MCF 10A (cell line): ENCODE results near the gene SGCE. TPM values are rescaled to one million over a fixed set of nuclear protein-coding genes. Genes with fewer than 3 reads are reported as not detected.

Experiments
- BruUV-seq: library from RNA; stranded (reverse); fragments of 400-500 nt; replicated peaks from 2 replicates; lab custom pipeline; 2021; lab: Mats Ljungman, UMichigan
- CTCF ChIA-PET: fragments of 300-600 bp; sonication (Branson Sonifier 250); formaldehyde crosslinking; extraction: SDS; loops from one replicate; lab custom pipeline; 2021; ENCODE audit warnings: antibody characterized with exemption, inconsistent platforms; lab: Yijun Ruan, JAX
- POLR2A ChIA-PET: fragments of 300-600, 350-650 bp; sonication (Branson Sonifier 250); formaldehyde crosslinking; extraction: SDS; loops from one replicate; lab custom pipeline; 2020; ENCODE audit warnings: antibody characterized with exemption, inconsistent platforms; lab: Yijun Ruan, JAX
- DNase-seq: peaks from one replicate; pipeline ENCODE4 v3.0.0-alpha.2; 2018; ENCODE audit not compliant: unreplicated experiment
- H3K27ac Mint-ChIP-seq: one replicate; pipeline ENCODE4 v1.8.0; 2022; ENCODE audit warnings: mild to moderate bottlenecking, low read depth, mixed read lengths; ENCODE audit not compliant: unreplicated experiment
- H3K27me3 Mint-ChIP-seq: one replicate; pipeline ENCODE4 v1.8.0; 2022; ENCODE audit warnings: mixed read lengths; ENCODE audit not compliant: insufficient read depth, unreplicated experiment
- H3K36me3 Mint-ChIP-seq: one replicate; pipeline ENCODE4 v1.8.0; 2022; ENCODE audit warnings: mild to moderate bottlenecking, moderate library complexity, mixed read lengths; ENCODE audit not compliant: insufficient read depth, unreplicated experiment
- H3K4me1 Mint-ChIP-seq: one replicate; pipeline ENCODE4 v1.8.0; 2022; ENCODE audit warnings: mixed read lengths; ENCODE audit not compliant: insufficient read depth, unreplicated experiment
- H3K4me3 Mint-ChIP-seq: one replicate; pipeline ENCODE4 v1.8.0; 2022; ENCODE audit warnings: mild to moderate bottlenecking, moderate library complexity, mixed read lengths; ENCODE audit not compliant: unreplicated experiment
- H3K9me3 Mint-ChIP-seq: one replicate; pipeline ENCODE4 v1.8.0; 2022; ENCODE audit warnings: mixed read lengths; ENCODE audit not compliant: unreplicated experiment
- intact Hi-C: fragments of 100-400 bp; cut with micrococcal nuclease; formaldehyde crosslinking; loops from 2 replicates; pipeline ENCODE4 v1.14.1; 2022
- total RNA-seq: library from RNA; stranded (reverse); gene quantifications from 2 replicates; pipeline ENCODE4 v1.2.3, GENCODE V29; 2022
- TF ChIP-seq, protein P1 (sequence below): fragments of 200-600 bp; IDR thresholded peaks from one replicate; pipeline ENCODE4 v1.8.0; 2022; ENCODE audit warnings: antibody characterized with exemption, mild to moderate bottlenecking; ENCODE audit not compliant: unreplicated experiment

Gene SGCE
- total RNA-seq, 1 experiment from 2014 or later, result 39.4 TPM

- Mint-ChIP-seq H3K27me3 (no peaks in the 10 kb centered on the region), H3K4me3 (no peak overlapping the region), H3K9me3 (no peaks in the 10 kb centered on the region), H3K4me1 (peaks cover 7% of the 10 kb centered on the region), H3K27ac (no peak overlapping the region), H3K36me3 (no peaks in the 10 kb centered on the region)
- BruUV-seq, result no TSS peak
- intact Hi-C loops, result no loop called here
- POLR2A ChIA-PET, result no interaction called here
- CTCF ChIA-PET, result interaction anchor here (1.0 to 1.4 kb wide), 2 partner anchors 10 to 159 kb away, joined by 4 read pairs; no protein-coding TSS in a partner anchor
- DNase-seq, result no peak
- TF ChIP-seq, protein P1, sequence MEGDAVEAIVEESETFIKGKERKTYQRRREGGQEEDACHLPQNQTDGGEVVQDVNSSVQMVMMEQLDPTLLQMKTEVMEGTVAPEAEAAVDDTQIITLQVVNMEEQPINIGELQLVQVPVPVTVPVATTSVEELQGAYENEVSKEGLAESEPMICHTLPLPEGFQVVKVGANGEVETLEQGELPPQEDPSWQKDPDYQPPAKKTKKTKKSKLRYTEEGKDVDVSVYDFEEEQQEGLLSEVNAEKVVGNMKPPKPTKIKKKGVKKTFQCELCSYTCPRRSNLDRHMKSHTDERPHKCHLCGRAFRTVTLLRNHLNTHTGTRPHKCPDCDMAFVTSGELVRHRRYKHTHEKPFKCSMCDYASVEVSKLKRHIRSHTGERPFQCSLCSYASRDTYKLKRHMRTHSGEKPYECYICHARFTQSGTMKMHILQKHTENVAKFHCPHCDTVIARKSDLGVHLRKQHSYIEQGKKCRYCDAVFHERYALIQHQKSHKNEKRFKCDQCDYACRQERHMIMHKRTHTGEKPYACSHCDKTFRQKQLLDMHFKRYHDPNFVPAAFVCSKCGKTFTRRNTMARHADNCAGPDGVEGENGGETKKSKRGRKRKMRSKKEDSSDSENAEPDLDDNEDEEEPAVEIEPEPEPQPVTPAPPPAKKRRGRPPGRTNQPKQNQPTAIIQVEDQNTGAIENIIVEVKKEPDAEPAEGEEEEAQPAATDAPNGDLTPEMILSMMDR, result no peak
Observed at GRCh38 chr7:94609561-94609960, 46.4 kb downstream of the SGCE start.

DNA sequence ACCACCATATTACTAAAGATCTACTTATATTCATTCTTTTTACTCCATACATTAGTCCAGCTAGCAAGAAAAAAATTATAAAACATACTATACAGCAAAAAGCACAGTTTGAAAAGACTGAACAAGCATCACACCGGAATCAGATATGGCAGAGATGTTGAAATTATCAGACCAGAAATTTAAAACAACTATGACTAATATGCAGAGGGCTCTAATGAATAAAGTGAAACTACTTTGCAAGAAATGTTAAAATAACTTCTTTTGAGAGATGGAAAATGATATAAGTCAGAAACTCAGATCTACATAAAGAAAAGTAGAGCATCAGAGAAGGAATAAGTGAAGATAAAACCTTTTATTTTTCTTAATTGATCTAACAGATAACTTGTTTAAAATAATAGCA lies 50.9 kb downstream of the SGCE start:
- intact Hi-C loops, result no loop called here
- Mint-ChIP-seq H3K4me1 (peaks cover 7% of the 10 kb centered on the region), H3K27me3 (no peaks in the 10 kb centered on the region), H3K9me3 (no peaks in the 10 kb centered on the region), H3K4me3 (no peak overlapping the region), H3K27ac (no peak overlapping the region), H3K36me3 (no peaks in the 10 kb centered on the region)
- ChIA-PET POLR2A (no interaction called here), CTCF (no interaction called here)
- no TSS peak for BruUV-seq
- DNase-seq, result no peak
- TF ChIP-seq, protein P1, result no peak

DNA sequence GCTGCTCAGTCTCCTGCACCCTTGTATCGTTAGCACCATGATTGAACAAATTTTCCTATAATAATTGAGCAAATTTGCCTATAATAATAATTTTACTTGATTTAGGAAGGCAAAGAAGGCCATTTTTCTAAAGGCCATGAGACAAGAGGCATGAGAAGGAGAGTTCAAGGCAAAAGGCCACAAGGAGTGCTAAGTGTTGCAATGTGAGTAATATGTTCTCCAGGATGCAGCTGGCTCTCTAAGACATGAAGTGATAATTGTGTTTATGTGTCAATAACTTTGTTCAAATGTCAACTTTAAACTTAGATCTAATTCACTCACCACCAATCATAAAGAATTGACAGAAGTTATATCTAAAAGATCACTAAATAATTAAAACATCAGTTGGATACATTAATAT lies 53.8 kb downstream of the SGCE start:
- H3K9me3 Mint-ChIP-seq, result no peaks in the 10 kb centered on the region
- H3K4me3 Mint-ChIP-seq, result no peak overlapping the region
- BruUV-seq, result no TSS peak
- intact Hi-C loops, result no loop called here
- DNase-seq, result no peak
- ChIA-PET POLR2A (no interaction called here), CTCF (interaction anchor here (0.5 to 0.7 kb wide), 2 partner anchors 10 to 125 kb away, joined by 3 read pairs; no protein-coding TSS in a partner anchor)
- TF ChIP-seq, protein P1, result no peak
- peaks cover 4% of the 10 kb centered on the region for H3K4me1 Mint-ChIP-seq
- no peak overlapping the region for H3K27ac Mint-ChIP-seq
- no peaks in the 10 kb centered on the region for H3K27me3 Mint-ChIP-seq
- H3K36me3 Mint-ChIP-seq, result peaks cover 14% of the 10 kb centered on the region

GRCh38 chr7:94600267-94600666 lies 55.7 kb downstream of the SGCE start:
- POLR2A ChIA-PET, result interaction anchor here (0.6 kb wide), 1 partner anchor 27 kb away, joined by 4 read pairs; no protein-coding TSS in a partner anchor
- Mint-ChIP-seq H3K4me3 (no peak overlapping the region), H3K27me3 (no peaks in the 10 kb centered on the region), H3K9me3 (no peaks in the 10 kb centered on the region), H3K27ac (no peak overlapping the region), H3K4me1 (no peaks in the 10 kb centered on the region), H3K36me3 (peaks cover 14% of the 10 kb centered on the region)
- no peak for DNase-seq
- TF ChIP-seq, protein P1, result no peak
- CTCF ChIA-PET, result no interaction called here
- intact Hi-C loops, result no loop called here
- BruUV-seq, result no TSS peak
